Natural killer cell (primary cell): ENCODE results near the gene PAX2. TPM values are rescaled to one million over a fixed set of nuclear protein-coding genes. Genes with fewer than 3 reads are reported as not detected.

Experiments
- ATAC-seq, 3 donors: fragments of 150-1000 bp in 2 of 3; fragments of 200-7000 bp in 1 of 3; cut with Tn5 transposase; 1 replicate in 1 of 3; 2 replicates in 2 of 3; pipeline ENCODE4 v1.10.0; 2021; ENCODE audit warnings: mild to moderate bottlenecking in 2 of 3, moderate library complexity in 2 of 3
- DNase-seq, 2 donors: peaks; one replicate each; pipeline versions ENCODE4 v3.0.0 to v3.0.0-alpha.2; 2013 to 2021; ENCODE audit warnings: mixed read lengths in 1 of 2
- H3K27ac ChIP-seq: one replicate; pipeline ENCODE4 v1.5.1; 2013; ENCODE audit warnings: mild to moderate bottlenecking, low read length
- H3K27me3 ChIP-seq: one replicate; pipeline ENCODE4 v1.6.1; 2013; ENCODE audit warnings: low read length; ENCODE audit not compliant: control insufficient read depth, insufficient read depth
- H3K36me3 ChIP-seq: one replicate; pipeline ENCODE4 v1.6.1; 2013; ENCODE audit warnings: low read length; ENCODE audit not compliant: control insufficient read depth, insufficient read depth
- H3K4me1 ChIP-seq: one replicate; pipeline ENCODE4 v1.6.1; 2013; ENCODE audit warnings: low read length; ENCODE audit not compliant: control insufficient read depth, insufficient read depth
- H3K4me3 ChIP-seq: one replicate; pipeline ENCODE4 v1.5.1; 2013; ENCODE audit warnings: low read length
- H3K9me3 ChIP-seq: one replicate; pipeline ENCODE4 v1.6.1; 2013; ENCODE audit warnings: low read length; ENCODE audit not compliant: control insufficient read depth, insufficient read depth
- H3K27ac Mint-ChIP-seq, 2 donors: one replicate each; pipeline ENCODE4 v1.8.0; 2022; ENCODE audit warnings: mild to moderate bottlenecking in 2 of 2, mixed read lengths in 2 of 2, moderate library complexity in 1 of 2
- H3K27me3 Mint-ChIP-seq, 2 donors: one replicate each; pipeline ENCODE4 v1.8.0; 2022; ENCODE audit warnings: low read depth in 2 of 2, mixed read lengths in 2 of 2
- H3K36me3 Mint-ChIP-seq: one replicate; pipeline ENCODE4 v1.8.0; 2022; ENCODE audit warnings: mixed read lengths
- H3K4me1 Mint-ChIP-seq, 2 donors: one replicate each; pipeline ENCODE4 v1.8.0; 2022; ENCODE audit warnings: mixed read lengths in 2 of 2
- H3K4me3 Mint-ChIP-seq: one replicate; pipeline ENCODE4 v1.8.0; 2022; ENCODE audit warnings: mild to moderate bottlenecking, moderate library complexity, mixed read lengths
- H3K9me3 Mint-ChIP-seq, 2 donors: one replicate each; pipeline ENCODE4 v1.8.0; 2022; ENCODE audit warnings: mixed read lengths in 2 of 2
- CTCF ChIP-seq: fragments of 200-600 bp; IDR thresholded peaks from one replicate; pipeline ENCODE4 v1.8.0; 2022; ENCODE audit warnings: antibody characterized with exemption
- WGBS: methylation state at CpG from one replicate; pipeline ENCODE4 v1.1.7; 2013; ENCODE audit warnings: missing lambda C conversion rate; ENCODE audit not compliant: insufficient coverage; 5-methylcytosine and 5-hydroxymethylcytosine counted together
- intact Hi-C: fragments of 100-400 bp; cut with micrococcal nuclease; formaldehyde crosslinking; loops from one replicate; pipeline ENCODE4 v1.14.2; 2022
- total RNA-seq, 4 donors: library from RNA; stranded (reverse); fragments of 120-200 nt in 1 of 4; gene quantifications; one replicate each; pipeline versions ENCODE4 v1.2.3 to v1.2.4, GENCODE V29; 2013 to 2022

Gene PAX2
- total RNA-seq, 3 donors from 2014 or later (not counting 1 experiment from before 2014, with no cell fraction given) = not detected

DNA sequence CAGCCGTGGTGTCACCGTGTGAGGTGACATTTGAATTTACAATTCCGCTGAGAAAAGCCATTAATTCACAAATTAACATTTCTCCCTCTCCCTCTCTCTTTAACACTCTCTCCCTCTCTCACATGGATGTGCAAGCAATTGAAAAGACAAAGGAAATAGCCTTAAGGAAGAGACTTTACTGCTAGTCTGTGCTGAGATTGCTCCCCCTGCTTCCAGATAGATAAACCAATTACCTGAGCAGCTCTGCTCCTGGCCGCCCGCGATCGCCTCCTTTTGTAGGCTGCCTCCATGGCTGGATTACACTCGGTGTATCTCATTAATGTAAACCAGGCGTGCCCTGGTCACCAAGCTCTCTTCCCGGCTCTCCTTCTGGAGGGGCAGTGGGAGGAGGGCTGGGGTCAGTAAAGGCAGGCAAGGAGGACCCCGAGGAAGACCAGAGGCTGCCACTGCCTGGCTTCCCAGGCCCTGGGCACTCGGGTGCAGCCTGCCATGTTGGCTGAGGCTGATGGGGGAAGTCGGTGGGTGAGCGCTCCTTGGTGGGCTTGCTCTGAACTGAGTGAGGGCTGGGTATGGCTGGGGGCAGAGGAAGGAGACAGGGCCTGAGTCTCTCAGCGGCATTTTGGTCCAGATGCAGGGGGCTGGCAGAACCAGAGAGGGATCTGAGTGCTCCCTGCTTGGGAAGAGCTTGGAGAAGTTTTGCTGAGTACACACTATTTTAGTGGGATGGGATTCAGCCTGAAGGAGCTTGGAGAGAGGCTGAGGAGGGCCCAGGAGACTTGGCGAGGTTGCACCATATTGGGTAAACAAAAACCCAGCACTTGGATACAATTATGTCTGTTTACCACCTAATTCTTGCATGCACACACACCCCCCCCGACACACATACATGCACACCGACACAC is 42.9 kb downstream of the PAX2 start:
- TF ChIP-seq CTCF = no peak
- no peaks in the 10 kb centered on the region for H3K9me3 Mint-ChIP-seq
- no peak overlapping the region for H3K27ac ChIP-seq
- H3K36me3 Mint-ChIP-seq = no peaks in the 10 kb centered on the region
- H3K9me3 ChIP-seq = no peaks in the 10 kb centered on the region
- no peak overlapping the region for H3K4me3 Mint-ChIP-seq
- intact Hi-C loops = no loop called here
- no peaks in the 10 kb centered on the region for H3K36me3 ChIP-seq
- H3K27ac Mint-ChIP-seq = no peak overlapping the region
- no peak overlapping the region for H3K4me3 ChIP-seq
- no peaks in the 10 kb centered on the region for H3K4me1 ChIP-seq
- no peak for DNase-seq
- 50% methylated on average over 18 of the region's 18 CpGs for WGBS
- no peaks in the 10 kb centered on the region for H3K4me1 Mint-ChIP-seq
- H3K27me3 Mint-ChIP-seq = peaks cover 31 to 50% of the 10 kb centered on the region in 2 donors
- no peak for ATAC-seq
- H3K27me3 ChIP-seq = no peaks in the 10 kb centered on the region

- Histone ChIP-seq H3K9me3 (no peaks in the 10 kb centered on the region), H3K27me3 (peaks cover 2% of the 10 kb centered on the region), H3K4me1 (no peaks in the 10 kb centered on the region), H3K36me3 (no peaks in the 10 kb centered on the region), H3K27ac (no peak overlapping the region), H3K4me3 (no peak overlapping the region)
- Mint-ChIP-seq H3K27me3 (peaks cover 33 to 58% of the 10 kb centered on the region in 2 donors), H3K27ac (no peak overlapping the region), H3K4me1 (no peaks in the 10 kb centered on the region), H3K36me3 (no peaks in the 10 kb centered on the region), H3K9me3 (no peaks in the 10 kb centered on the region), H3K4me3 (no peak overlapping the region)
- ATAC-seq = no peak
- no peak for DNase-seq
- 69% methylated on average over 7 of the region's 7 CpGs for WGBS
- intact Hi-C loops = no loop called here
- TF ChIP-seq CTCF = no peak
Measured at GRCh38 chr10:100790761-100791208, 45.4 kb downstream of the PAX2 start.

- ATAC-seq = no peak
Measured at GRCh38 chr10:100791369-100792058, 46.1 kb downstream of the PAX2 start.

More at GRCh38 chr10:100791369-100792058, 46.1 kb downstream of the PAX2 start:
- Mint-ChIP-seq H3K36me3 (no peaks in the 10 kb centered on the region), H3K9me3 (no peaks in the 10 kb centered on the region), H3K27ac (no peak overlapping the region), H3K4me3 (no peak overlapping the region), H3K4me1 (no peaks in the 10 kb centered on the region), H3K27me3 (peaks cover 30 to 58% of the 10 kb centered on the region in 2 donors)
- 83% methylated on average over 7 of the region's 8 CpGs for WGBS
- no peaks in the 10 kb centered on the region for H3K9me3 ChIP-seq
- TF ChIP-seq CTCF = no peak
- H3K27me3 ChIP-seq = peaks cover 4% of the 10 kb centered on the region
- no peak for DNase-seq
- H3K4me3 ChIP-seq = no peak overlapping the region
- H3K4me1 ChIP-seq = no peaks in the 10 kb centered on the region
- no peaks in the 10 kb centered on the region for H3K36me3 ChIP-seq
- intact Hi-C loops = no loop called here
- no peak overlapping the region for H3K27ac ChIP-seq
